Measurements from ENCODE around the gene IMMP2L. TPM values are rescaled to one million over a fixed set of nuclear protein-coding genes. Genes with fewer than 3 reads are reported as not detected.
A peak's percentile ranks its signal among the peaks of the same experiment; 100 is the strongest.

The IMMP2L gene
- total RNA-seq, 1 experiment from 2014 or later, result 12.8 TPM

DNA sequence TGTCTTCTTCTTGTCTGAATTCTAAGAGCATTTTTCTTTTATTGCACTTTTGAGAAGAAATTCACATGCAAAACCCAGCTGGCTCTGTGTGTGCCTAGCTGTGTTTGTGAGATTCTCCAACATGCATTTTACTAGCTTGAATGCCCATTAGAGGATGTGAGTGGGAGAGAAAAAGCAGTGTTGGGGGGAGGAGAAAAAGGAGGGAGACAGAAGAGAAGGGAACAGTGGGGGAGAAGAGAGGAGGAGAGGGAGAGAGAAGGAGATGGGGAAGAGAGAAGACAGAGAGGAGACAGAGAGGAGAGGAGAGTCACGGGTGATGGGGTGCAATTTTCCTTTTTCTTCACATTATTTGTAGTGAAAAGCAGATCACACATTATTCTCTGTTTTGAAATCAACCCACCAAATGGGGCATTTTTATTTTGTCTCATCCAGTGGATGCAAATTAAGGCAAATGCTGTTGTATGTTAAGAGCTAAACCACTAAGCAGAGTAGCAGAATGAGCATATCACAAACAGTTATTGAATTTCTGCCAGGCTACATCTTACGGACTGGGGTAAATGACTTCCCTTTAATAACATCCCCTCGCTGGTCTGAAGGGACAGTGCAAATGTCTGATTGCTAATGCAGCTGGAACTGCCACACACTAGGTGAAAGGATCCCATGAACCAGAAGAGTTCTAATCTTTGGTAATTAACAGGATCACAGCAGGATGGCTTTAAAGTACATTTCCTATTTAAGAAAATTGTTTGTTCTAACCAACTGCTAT is 470.5 kb downstream of the IMMP2L start:
- peaks cover 8% of the 10 kb centered on the region for H3K4me1 ChIP-seq
- H3K27me3 ChIP-seq, result no peaks in the 10 kb centered on the region
- no peaks in the 10 kb centered on the region for H3K9me3 ChIP-seq (replicated peaks)
- no peaks in the 10 kb centered on the region for H3K36me3 ChIP-seq
- DNase-seq, result peak; percentile 38 to 76
- H3K27ac ChIP-seq, result peak overlapping the region; percentile 49
- H3K4me3 ChIP-seq, result peak overlapping the region; percentile 63

DNA sequence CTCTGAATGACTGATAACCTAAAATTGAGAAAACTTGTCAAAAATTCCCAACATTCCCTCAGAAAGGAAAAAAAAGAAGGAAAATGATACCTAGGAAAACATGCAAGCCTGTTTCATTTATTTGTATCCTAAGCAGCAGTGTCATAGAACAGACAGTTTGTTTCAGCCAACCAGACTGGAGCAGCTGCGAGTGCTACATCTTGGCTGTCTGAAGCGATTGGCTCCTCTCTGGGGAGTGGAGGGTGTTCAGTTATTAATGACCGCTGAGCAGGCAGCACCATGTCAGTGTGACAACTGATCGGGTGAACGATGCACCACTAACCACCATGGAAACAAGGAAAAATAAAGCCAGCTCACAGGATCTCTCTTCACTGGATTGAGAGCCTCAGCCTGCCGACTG is 471.4 kb downstream of the IMMP2L start, which contains the start of gene LRRN3:
Gene LRRN3 (plus strand): TSS at position 282 of the 400 bp plus-strand sequence. CDS start 31,646 bp downstream, outside the sequence.
- Histone ChIP-seq H3K9me3 (replicated peaks) (no peaks in the 10 kb centered on the region), H3K36me3 (no peaks in the 10 kb centered on the region), H3K4me3 (peak within 1 kb of the TSS; percentile 63), H3K27ac (peak within 1 kb of the TSS; percentile 49), H3K27me3 (no peaks in the 10 kb centered on the region), H3K4me1 (peaks cover 8% of the 10 kb centered on the region)
- peak; percentile 84 to 91 for DNase-seq

DNA sequence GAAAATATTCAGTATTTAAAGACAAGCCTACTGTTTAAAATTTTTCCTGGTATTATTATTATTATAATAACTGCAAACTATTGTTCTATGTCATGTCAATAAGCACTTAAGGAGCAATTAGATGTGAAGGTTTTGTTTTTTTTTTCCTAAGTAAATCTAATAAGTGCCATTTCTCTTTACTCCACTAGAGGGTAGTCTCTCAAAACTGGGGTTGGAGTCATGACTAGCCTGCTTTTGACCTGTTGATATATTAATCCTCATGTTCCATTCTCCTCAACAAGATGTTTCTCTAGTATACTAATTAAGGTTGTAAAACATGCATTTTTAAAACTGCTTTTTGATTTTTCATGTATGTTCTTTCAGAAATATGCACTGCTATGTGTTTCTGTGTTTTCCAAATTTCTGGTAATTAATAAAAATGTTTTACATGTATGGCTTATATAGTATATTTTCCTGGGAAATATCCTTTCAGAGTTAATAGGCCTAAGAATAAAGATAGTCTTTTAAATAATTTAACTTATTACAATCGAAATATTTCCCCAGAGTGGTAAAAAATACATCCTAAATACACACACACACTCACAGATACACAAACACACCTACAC is 472.4 kb downstream of the IMMP2L start:
- Histone ChIP-seq H3K27ac (no peak overlapping the region), H3K27me3 (no peaks in the 10 kb centered on the region), H3K36me3 (no peaks in the 10 kb centered on the region), H3K4me3 (no peak overlapping the region), H3K4me1 (peaks cover 8% of the 10 kb centered on the region), H3K9me3 (replicated peaks) (no peaks in the 10 kb centered on the region)
- peak in 1 of 2 experiments; percentile 78 for DNase-seq

DNA sequence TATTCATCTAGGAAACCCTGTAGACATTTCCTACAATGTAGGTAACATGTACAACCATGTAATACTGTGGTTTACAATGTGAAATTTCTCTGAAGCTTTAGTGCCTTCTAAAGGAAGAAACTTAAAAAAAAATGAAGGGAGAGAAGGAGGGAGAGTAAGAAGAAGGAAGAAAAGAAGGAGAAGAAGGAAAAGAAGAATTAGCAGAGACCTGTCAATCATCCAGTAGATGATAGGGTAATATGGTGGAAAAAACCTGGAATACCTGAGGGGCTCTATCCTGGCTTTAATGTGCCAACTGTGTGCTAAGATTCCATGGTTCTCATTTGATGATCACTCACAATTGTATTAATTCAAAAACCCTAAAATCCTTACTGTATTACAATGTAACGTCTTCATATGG is 474.0 kb downstream of the IMMP2L start:
- Histone ChIP-seq H3K27ac (no peak overlapping the region), H3K4me1 (peaks cover 3% of the 10 kb centered on the region; the same call in 1 of the 2 replicates), H3K9me3 (replicated peaks) (no peaks in the 10 kb centered on the region), H3K27me3 (no peaks in the 10 kb centered on the region), H3K4me3 (no peak overlapping the region), H3K36me3 (no peaks in the 10 kb centered on the region)
- no peak for DNase-seq

DNA sequence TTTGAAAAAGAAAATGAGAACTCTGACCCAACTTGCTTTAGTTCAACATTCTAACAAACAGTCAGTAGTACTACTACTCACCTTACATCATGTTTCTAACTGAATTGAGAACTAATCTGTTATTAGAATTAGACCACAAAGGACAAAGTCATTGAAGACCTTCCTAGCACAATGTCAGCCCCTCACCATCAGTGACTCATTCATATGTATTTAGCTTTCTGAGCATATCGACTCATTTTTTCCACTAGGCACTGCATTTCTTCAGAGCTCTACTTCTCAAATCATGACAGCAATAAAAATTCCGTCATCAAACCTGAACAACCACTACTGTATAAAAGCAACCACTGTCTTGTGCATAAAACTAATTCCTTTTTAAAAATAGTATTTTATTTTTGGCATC is 475.8 kb downstream of the IMMP2L start:
- H3K4me1 ChIP-seq, result peaks cover 8% of the 10 kb centered on the region
- no peaks in the 10 kb centered on the region for H3K36me3 ChIP-seq
- H3K4me3 ChIP-seq, result no peak overlapping the region
- no peak for DNase-seq
- H3K27ac ChIP-seq, result no peak overlapping the region
- no peaks in the 10 kb centered on the region for H3K9me3 ChIP-seq (replicated peaks)
- H3K27me3 ChIP-seq, result no peaks in the 10 kb centered on the region

DNA sequence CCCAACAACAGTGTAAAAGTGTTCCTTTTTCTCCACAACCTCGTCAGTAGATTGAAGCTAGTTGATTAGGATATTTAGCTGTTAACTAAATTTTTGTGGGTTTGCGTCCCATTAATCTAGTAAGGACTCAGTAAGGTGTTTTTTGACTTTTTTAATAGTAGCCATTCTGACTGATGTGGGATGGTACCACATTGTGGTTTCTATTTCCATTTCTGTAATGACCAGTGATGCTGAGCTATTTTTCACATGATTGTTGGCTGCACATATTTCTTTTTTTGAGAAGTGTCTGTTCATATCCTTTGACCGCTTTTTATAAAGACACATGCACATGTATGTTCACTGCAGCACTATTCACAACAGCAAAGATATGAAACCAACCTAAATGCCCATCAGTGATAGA is 476.9 kb downstream of the IMMP2L start:
- no peaks in the 10 kb centered on the region for H3K27me3 ChIP-seq
- no peak overlapping the region for H3K27ac ChIP-seq
- no peaks in the 10 kb centered on the region for H3K36me3 ChIP-seq
- DNase-seq, result no peak
- peaks cover 8% of the 10 kb centered on the region for H3K4me1 ChIP-seq
- H3K4me3 ChIP-seq, result no peak overlapping the region
- no peaks in the 10 kb centered on the region for H3K9me3 ChIP-seq (replicated peaks)

DNA sequence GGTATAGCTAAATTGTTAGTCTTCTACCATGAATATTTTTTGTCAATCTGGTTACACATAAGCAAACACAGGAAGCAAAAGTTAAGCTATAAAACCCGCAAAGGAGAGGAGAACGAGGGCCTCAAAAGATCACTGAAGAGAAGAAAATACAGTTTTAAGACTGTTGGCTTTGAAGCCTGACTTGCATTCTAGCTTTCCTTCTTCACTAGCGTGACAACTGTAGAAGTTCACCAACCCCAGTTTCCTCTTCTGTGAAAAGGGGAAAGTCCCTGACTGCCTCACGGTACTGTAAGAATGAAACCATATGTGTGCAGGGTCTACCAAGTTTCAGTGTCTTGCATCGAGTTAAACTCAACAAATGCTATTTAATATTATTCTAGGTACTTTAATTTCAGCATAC is 478.9 kb downstream of the IMMP2L start:
- Histone ChIP-seq H3K27ac (no peak overlapping the region), H3K9me3 (replicated peaks) (no peaks in the 10 kb centered on the region), H3K4me1 (peaks cover 8% of the 10 kb centered on the region; the same call in 1 of the 2 replicates), H3K27me3 (no peaks in the 10 kb centered on the region), H3K36me3 (no peaks in the 10 kb centered on the region), H3K4me3 (no peak overlapping the region)
- DNase-seq, result no peak

DNA sequence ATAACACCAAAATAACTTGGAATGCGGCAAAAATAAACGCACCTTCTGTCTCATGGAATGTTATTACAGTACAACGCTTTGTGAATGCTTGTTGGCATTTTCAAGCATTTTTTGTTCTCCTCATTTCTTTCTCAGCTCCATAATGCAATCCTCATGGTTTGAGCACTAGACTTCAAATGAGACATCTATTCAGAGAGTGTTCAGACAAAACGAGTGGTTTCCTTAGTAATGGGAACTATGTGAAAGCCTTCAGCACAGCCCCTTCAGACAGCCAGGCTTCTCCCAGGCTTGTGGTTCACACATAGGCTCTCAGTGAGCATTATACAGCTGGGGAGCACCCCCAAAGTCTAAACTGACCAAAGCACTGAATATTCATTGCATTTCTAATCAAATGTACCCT is 479.9 kb downstream of the IMMP2L start:
- no peaks in the 10 kb centered on the region for H3K9me3 ChIP-seq (replicated peaks)
- DNase-seq, result no peak

DNA sequence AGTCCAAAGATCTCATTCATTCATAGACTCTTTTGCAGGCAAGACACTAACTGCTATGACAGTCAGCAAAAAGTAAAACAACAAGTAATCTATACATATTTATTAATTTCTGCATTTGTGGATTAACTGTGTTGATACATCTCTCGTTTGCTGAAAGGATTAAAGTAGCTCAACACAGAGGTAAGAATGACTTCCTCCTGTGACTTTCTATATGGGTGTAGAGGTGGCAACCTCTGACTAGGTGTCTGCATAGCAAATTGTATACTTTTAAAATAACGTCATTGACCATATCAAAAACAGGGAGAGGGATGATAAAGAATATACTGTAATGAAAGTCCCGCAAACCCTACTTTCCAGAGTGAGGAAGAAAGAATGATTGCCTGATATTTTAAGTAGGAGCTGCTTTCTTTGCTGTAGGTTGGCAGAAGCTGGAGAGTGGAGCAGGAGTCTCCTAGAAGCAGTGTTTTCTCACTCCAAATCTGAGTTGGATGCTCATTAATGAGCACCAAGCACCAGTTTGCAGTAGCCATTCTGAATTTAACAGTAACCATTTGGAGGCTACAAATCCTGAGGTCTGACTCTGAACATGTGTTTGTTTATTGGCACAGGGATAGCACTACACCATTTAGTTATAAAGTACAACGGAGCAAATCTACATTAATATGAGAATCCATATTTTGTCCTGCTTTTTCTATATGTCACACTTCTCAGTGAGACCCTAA is 480.6 kb downstream of the IMMP2L start:
- Histone ChIP-seq H3K4me3 (no peak overlapping the region), H3K27ac (no peak overlapping the region), H3K9me3 (replicated peaks) (no peaks in the 10 kb centered on the region)

More for the DNA sequence above, 479.9 kb downstream of the IMMP2L start:
- no peaks in the 10 kb centered on the region for H3K36me3 ChIP-seq
- H3K27me3 ChIP-seq, result no peaks in the 10 kb centered on the region
- H3K4me3 ChIP-seq, result no peak overlapping the region
- peaks cover 8% of the 10 kb centered on the region; the same call in 1 of the 2 replicates for H3K4me1 ChIP-seq
- no peak overlapping the region for H3K27ac ChIP-seq

DNA sequence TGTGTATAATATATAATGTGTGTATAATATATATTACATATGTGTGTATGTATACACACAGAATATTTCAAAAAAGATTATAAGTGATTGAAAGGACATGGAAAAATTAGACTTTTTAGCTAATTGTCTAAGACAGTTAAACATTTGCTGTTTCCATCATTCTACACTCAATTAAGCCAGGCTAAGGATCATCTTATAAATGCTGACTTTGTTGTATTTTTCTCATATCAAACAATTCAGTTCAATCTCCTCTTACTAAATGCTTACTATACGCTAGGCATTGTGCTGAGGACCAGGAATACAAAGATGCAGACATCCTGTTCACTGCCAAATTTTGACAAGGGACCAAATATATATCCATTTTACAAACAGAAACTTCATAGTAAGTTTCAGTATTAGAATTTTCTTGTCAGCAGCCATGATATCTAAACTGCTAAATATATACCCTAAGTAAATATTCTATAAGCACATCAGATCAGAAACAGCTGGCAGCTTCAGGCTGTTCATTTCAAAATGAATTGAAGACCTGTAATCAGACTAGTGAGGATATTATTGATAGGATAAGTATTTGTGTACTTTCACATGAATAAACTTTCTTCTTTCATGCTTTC is 481.7 kb downstream of the IMMP2L start:
- no peak for DNase-seq
- no peak overlapping the region for H3K4me3 ChIP-seq
- no peaks in the 10 kb centered on the region for H3K27me3 ChIP-seq
- H3K4me1 ChIP-seq, result peaks cover 8% of the 10 kb centered on the region; the same call in 1 of the 2 replicates
- H3K9me3 ChIP-seq (replicated peaks), result no peaks in the 10 kb centered on the region
- no peak overlapping the region for H3K27ac ChIP-seq
- H3K36me3 ChIP-seq, result no peaks in the 10 kb centered on the region

More for the DNA sequence above, 480.6 kb downstream of the IMMP2L start:
- Histone ChIP-seq H3K27me3 (no peaks in the 10 kb centered on the region), H3K4me1 (peaks cover 8% of the 10 kb centered on the region; the same call in 1 of the 2 replicates), H3K36me3 (no peaks in the 10 kb centered on the region)
- no peak for DNase-seq

DNA sequence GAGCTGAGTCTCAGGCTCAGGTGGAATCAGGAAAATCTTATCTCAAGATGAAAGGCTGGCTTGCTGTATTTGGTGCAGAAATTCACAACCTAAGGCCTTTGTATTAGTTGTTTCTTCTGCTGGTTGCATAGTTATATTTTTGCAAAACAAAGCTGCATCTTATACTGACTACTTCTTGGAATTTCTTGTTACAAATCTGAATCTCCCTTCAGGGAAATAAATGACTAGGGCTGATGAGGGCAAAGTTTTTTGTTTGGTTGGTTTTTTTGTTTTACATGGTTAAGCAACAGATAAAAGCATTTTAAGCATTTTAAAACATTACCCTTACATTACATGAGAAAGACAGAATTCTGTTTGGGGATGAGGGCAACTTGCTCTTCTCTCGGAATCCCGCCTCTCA is 485.3 kb downstream of the IMMP2L start:
- no peaks in the 10 kb centered on the region for H3K9me3 ChIP-seq (replicated peaks)
- no peak overlapping the region for H3K4me3 ChIP-seq
- H3K4me1 ChIP-seq, result peaks cover 2% of the 10 kb centered on the region; the same call in 1 of the 2 replicates
- H3K27me3 ChIP-seq, result no peaks in the 10 kb centered on the region
- H3K36me3 ChIP-seq, result no peaks in the 10 kb centered on the region
- no peak overlapping the region for H3K27ac ChIP-seq
- DNase-seq, result no peak

DNA sequence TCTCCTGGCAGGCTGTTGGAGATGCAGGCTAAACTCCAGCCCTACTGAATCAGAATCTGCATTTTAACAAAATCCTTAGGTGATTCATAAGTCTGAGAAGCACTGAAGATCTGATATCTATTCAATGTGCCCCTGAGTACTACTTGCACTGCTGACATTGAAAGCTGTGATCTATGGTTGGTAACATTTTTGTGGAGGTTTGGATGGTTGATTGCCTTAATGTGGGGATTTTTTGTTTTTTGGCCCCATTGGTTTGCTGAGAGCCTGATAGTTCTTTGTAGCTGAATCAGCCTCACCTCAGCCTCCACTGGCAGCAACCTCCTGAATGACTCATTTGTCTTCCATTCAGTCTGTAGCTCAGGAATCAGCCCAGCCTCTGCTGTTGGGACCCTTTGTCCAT is 486.1 kb downstream of the IMMP2L start:
- H3K27me3 ChIP-seq, result no peaks in the 10 kb centered on the region
- H3K36me3 ChIP-seq, result no peaks in the 10 kb centered on the region
- H3K9me3 ChIP-seq (replicated peaks), result no peaks in the 10 kb centered on the region
- no peak overlapping the region for H3K27ac ChIP-seq
- H3K4me3 ChIP-seq, result no peak overlapping the region
- DNase-seq, result no peak
- H3K4me1 ChIP-seq, result no peaks in the 10 kb centered on the region; the same call in 1 of the 2 replicates

DNA sequence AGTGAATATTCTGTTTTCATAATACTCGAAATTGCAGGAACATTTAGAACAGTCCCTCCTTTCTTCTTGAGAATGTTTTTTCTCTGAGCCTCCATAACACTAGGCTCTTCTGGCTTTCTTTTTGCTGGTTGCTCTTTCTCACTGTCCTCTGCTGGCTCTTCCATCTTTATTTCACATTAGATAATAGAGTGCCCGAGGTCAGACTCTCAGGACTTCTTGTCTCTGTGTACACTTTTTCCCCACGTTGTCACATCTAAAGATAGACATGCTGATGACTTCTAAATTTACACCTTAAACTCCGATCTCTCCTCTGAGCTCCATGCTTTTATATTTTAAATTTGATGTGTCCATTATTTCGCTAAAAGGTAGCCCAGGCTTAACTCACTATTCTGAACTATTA is 486.8 kb downstream of the IMMP2L start:
- no peaks in the 10 kb centered on the region for H3K27me3 ChIP-seq
- no peak for DNase-seq
- no peak overlapping the region for H3K27ac ChIP-seq
- H3K4me3 ChIP-seq, result no peak overlapping the region
- H3K36me3 ChIP-seq, result no peaks in the 10 kb centered on the region
- no peaks in the 10 kb centered on the region for H3K9me3 ChIP-seq (replicated peaks)
- H3K4me1 ChIP-seq, result no peaks in the 10 kb centered on the region; the same call in 1 of the 2 replicates

DNA sequence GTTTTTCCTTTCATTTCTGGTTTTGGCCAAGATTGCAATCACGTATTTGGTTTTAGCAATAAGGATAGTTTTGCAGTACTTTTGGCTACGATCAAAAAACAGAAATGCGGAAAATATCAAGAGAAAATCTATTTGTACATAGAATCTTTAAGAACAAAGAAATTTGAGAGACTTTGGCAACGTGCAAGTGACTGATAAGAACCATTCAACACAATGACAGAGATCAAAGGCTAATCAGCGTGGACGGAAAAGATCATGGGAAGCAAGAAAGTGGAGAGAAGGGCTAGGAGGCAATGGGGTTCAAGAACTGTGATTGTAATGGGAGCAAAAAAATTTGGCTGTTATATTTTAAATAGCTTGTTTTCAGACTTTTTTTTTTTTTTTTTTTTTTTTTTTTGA is 487.5 kb downstream of the IMMP2L start:
- no peaks in the 10 kb centered on the region for H3K27me3 ChIP-seq
- H3K4me1 ChIP-seq, result no peaks in the 10 kb centered on the region; the same call in 1 of the 2 replicates
- H3K36me3 ChIP-seq, result no peaks in the 10 kb centered on the region
- no peak for DNase-seq
- H3K9me3 ChIP-seq (replicated peaks), result no peaks in the 10 kb centered on the region
- no peak overlapping the region for H3K4me3 ChIP-seq
- no peak overlapping the region for H3K27ac ChIP-seq

All from SJCRH30 (cell line).